GDM1 (cell line): ENCODE data around the gene KRT14.
"Not testable (repeated sequence)": the region's sequence is repeated elsewhere in the genome, so short reads cannot be mapped to it uniquely, and the experiment has no call there.

Experiments
- DNase-seq: peaks from one replicate; lab custom pipeline; 2025; lab: John Stamatoyannopoulos, UW

The KRT14 gene

GRCh38 chr17:41547378-41547841, 39.3 kb downstream of the KRT14 start:
- DNase-seq, result no peak

GRCh38 chr17:41546819-41547218, 39.9 kb downstream of the KRT14 start:
- no peak for DNase-seq

- DNase-seq, result no peak
These were observed 40.8 kb downstream of the KRT14 start for GRCh38 chr17:41545829-41546410.

- no peak for DNase-seq
These were observed 41.8 kb downstream of the KRT14 start for GRCh38 chr17:41544935-41545334.

GRCh38 chr17:41544491-41544892, 42.2 kb downstream of the KRT14 start:
- no peak for DNase-seq

GRCh38 chr17:41542786-41543185, 43.9 kb downstream of the KRT14 start:
- DNase-seq, result not testable (repeated sequence)

GRCh38 chr17:41542357-41542756, 44.3 kb downstream of the KRT14 start:
- DNase-seq, result no peak

GRCh38 chr17:41540921-41541625, 45.6 kb downstream of the KRT14 start:
- no peak for DNase-seq

- DNase-seq, result no peak
These were observed 46.6 kb downstream of the KRT14 start for GRCh38 chr17:41539979-41540701.

GRCh38 chr17:41539071-41539492, 47.6 kb downstream of the KRT14 start:
- DNase-seq, result no peak

GRCh38 chr17:41538565-41538991, 48.1 kb downstream of the KRT14 start:
- no peak for DNase-seq

- no peak for DNase-seq
These were observed 48.7 kb downstream of the KRT14 start for GRCh38 chr17:41537990-41538389.

GRCh38 chr17:41537614-41537954, 49.1 kb downstream of the KRT14 start:
- DNase-seq, result no peak

- no peak for DNase-seq
These were observed 49.7 kb downstream of the KRT14 start for GRCh38 chr17:41536741-41537613.

GRCh38 chr17:41535764-41536481, 50.8 kb downstream of the KRT14 start:
- DNase-seq, result no peak

- DNase-seq, result no peak
These were observed 51.7 kb downstream of the KRT14 start for GRCh38 chr17:41534899-41535546.

GRCh38 chr17:41533613-41534012, 53.1 kb downstream of the KRT14 start:
- DNase-seq, result no peak

GRCh38 chr17:41532947-41533570, 53.6 kb downstream of the KRT14 start:
- no peak for DNase-seq
